Activated CD8-positive, alpha-beta T cell treated with anti-CD3 and anti-CD28 coated beads for 36 hours (primary cell): ENCODE results near the gene UBR3. TPM values are rescaled to one million over a fixed set of nuclear protein-coding genes. Genes with fewer than 3 reads are reported as not detected.
"Not testable (repeated sequence)": the region's sequence is repeated elsewhere in the genome, so short reads cannot be mapped to it uniquely, and the experiment has no call there.

ENCODE experiments used
- ATAC-seq: fragments of 200-7000 bp; cut with Tn5 transposase; one replicate; pipeline ENCODE4 v1.10.0; 2021; ENCODE audit warnings: mild to moderate bottlenecking, moderate library complexity
- CTCF ChIA-PET: fragments of 350-600 bp; sonication (Branson Sonifier 250); formaldehyde crosslinking; loops from one replicate; lab custom pipeline; 2021; ENCODE audit warnings: antibody characterized with exemption; lab: Charles Lee
- POLR2A ChIA-PET: fragments of 350-600 bp; sonication (Branson Sonifier 250); formaldehyde crosslinking; loops from one replicate; lab custom pipeline; 2021; ENCODE audit warnings: antibody characterized with exemption; lab: Charles Lee
- DNase-seq: peaks from one replicate; pipeline ENCODE4 v3.0.0-alpha.2; 2020
- H3K27ac Mint-ChIP-seq: one replicate; pipeline ENCODE4 v1.8.0; 2021; ENCODE audit warnings: mild to moderate bottlenecking, mixed read lengths
- H3K27me3 Mint-ChIP-seq: one replicate; pipeline ENCODE4 v1.8.0; 2021; ENCODE audit warnings: mixed read lengths
- H3K36me3 Mint-ChIP-seq: one replicate; pipeline ENCODE4 v1.8.0; 2021; ENCODE audit warnings: low read depth, mixed read lengths
- H3K4me1 Mint-ChIP-seq: one replicate; pipeline ENCODE4 v1.8.0; 2021; ENCODE audit warnings: low read depth, mixed read lengths
- H3K4me3 Mint-ChIP-seq: one replicate; pipeline ENCODE4 v1.8.0; 2021; ENCODE audit warnings: mild to moderate bottlenecking, moderate library complexity, mixed read lengths
- H3K9me3 Mint-ChIP-seq: one replicate; pipeline ENCODE4 v1.8.0; 2021; ENCODE audit warnings: mixed read lengths
- intact Hi-C: fragments of 100-400 bp; cut with micrococcal nuclease; formaldehyde crosslinking; loops from one replicate; pipeline ENCODE4 v1.10.0; 2022
- total RNA-seq, 2 experiments: library from RNA; stranded (reverse); gene quantifications; one replicate each; pipeline ENCODE4 v1.2.3, GENCODE V29; 2021
- TF ChIP-seq, protein P1 (sequence below): fragments of 200-600 bp; IDR thresholded peaks from one replicate; pipeline ENCODE4 v1.8.0; 2022; ENCODE audit warnings: antibody characterized with exemption, mild to moderate bottlenecking

Gene UBR3
- total RNA-seq, 2 experiments from 2014 or later = 14.0 to 15.7 TPM

- Mint-ChIP-seq H3K36me3 (no peaks in the 10 kb centered on the region), H3K9me3 (no peaks in the 10 kb centered on the region), H3K4me1 (peaks cover 31% of the 10 kb centered on the region), H3K27me3 (no peaks in the 10 kb centered on the region), H3K4me3 (no peak overlapping the region), H3K27ac (no peak overlapping the region)
- ATAC-seq (no peak), DNase-seq (no peak)
- CTCF ChIA-PET = interaction anchor here (0.7 to 1.5 kb wide), 2 partner anchors 12 to 197 kb away, joined by 4 read pairs; no protein-coding TSS in a partner anchor
- POLR2A ChIA-PET = no interaction called here
- TF ChIP-seq, protein P1, sequence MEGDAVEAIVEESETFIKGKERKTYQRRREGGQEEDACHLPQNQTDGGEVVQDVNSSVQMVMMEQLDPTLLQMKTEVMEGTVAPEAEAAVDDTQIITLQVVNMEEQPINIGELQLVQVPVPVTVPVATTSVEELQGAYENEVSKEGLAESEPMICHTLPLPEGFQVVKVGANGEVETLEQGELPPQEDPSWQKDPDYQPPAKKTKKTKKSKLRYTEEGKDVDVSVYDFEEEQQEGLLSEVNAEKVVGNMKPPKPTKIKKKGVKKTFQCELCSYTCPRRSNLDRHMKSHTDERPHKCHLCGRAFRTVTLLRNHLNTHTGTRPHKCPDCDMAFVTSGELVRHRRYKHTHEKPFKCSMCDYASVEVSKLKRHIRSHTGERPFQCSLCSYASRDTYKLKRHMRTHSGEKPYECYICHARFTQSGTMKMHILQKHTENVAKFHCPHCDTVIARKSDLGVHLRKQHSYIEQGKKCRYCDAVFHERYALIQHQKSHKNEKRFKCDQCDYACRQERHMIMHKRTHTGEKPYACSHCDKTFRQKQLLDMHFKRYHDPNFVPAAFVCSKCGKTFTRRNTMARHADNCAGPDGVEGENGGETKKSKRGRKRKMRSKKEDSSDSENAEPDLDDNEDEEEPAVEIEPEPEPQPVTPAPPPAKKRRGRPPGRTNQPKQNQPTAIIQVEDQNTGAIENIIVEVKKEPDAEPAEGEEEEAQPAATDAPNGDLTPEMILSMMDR = no peak
- intact Hi-C loops = no loop called here
Observed at GRCh38 chr2:169865492-169865891, 38.2 kb downstream of the UBR3 start.

DNA sequence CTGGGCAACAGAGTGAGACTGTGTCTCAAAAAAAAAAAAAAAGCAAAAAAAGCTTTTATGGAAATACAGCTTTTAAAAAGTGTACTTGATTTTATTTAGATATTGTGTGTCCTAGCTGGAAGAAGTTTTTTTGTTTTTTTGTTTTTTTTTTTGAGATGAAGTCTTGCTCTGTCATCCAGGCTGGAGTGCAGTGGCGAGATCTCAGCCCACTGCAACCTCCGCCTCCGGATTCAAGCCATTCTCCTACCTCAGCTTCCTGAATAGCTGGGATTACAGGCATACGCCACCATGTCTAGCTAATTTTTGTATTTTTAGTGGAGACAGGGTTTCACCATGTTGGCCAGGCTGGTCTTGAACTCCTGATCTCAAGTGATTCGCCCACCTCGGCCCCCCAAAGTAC lies 39.0 kb downstream of the UBR3 start:
- DNase-seq, H3K9me3 Mint-ChIP-seq, H3K27me3 Mint-ChIP-seq, ATAC-seq, POLR2A ChIA-PET, H3K36me3 Mint-ChIP-seq, H3K4me3 Mint-ChIP-seq, intact Hi-C loops, H3K27ac Mint-ChIP-seq: not testable (repeated sequence)
- CTCF ChIA-PET = interaction anchor here (0.7 kb wide), 1 partner anchor 197 kb away, joined by 4 read pairs; no protein-coding TSS in a partner anchor
- H3K4me1 Mint-ChIP-seq = peaks cover 32% of the 10 kb centered on the region

DNA sequence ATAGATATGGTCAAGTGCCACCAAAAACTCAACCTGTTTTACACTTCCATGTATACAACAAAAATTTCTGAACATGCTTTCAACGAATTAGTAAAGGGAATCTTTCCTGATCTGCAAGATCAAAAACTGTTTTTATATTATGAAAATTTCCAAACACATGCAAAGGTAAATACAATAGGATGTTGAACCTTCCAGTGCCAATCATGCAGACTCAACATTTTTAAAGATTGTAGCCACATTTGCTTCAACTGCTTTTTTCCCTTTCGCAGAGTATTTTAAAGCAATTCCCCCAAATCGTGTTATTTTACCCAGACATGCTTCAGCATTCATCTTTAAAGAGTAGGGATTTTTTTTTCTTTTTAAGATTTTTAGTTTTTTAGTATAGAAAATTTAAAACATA lies 40.3 kb downstream of the UBR3 start:
- H3K36me3 Mint-ChIP-seq = no peaks in the 10 kb centered on the region
- no peaks in the 10 kb centered on the region for H3K27me3 Mint-ChIP-seq
- TF ChIP-seq, protein P1 = no peak
- no peaks in the 10 kb centered on the region for H3K9me3 Mint-ChIP-seq
- peaks cover 25% of the 10 kb centered on the region for H3K4me1 Mint-ChIP-seq
- CTCF ChIA-PET = no interaction called here
- no peak for DNase-seq
- intact Hi-C loops = no loop called here
- ATAC-seq = no peak
- no peak overlapping the region for H3K27ac Mint-ChIP-seq
- no peak overlapping the region for H3K4me3 Mint-ChIP-seq
- POLR2A ChIA-PET = no interaction called here

GRCh38 chr2:169868951-169869350 lies 41.7 kb downstream of the UBR3 start:
- Mint-ChIP-seq H3K9me3 (no peaks in the 10 kb centered on the region), H3K4me3 (no peak overlapping the region), H3K4me1 (peaks cover 18% of the 10 kb centered on the region), H3K36me3 (no peaks in the 10 kb centered on the region), H3K27ac (no peak overlapping the region), H3K27me3 (no peaks in the 10 kb centered on the region)
- ATAC-seq (no peak), DNase-seq (no peak)
- intact Hi-C loops = no loop called here
- ChIA-PET POLR2A (no interaction called here), CTCF (no interaction called here)
- TF ChIP-seq, protein P1 = no peak

- ATAC-seq, H3K27ac Mint-ChIP-seq, DNase-seq, CTCF ChIA-PET, H3K27me3 Mint-ChIP-seq, POLR2A ChIA-PET, H3K36me3 Mint-ChIP-seq, H3K4me3 Mint-ChIP-seq, H3K9me3 Mint-ChIP-seq: not testable (repeated sequence)
- peaks cover 15% of the 10 kb centered on the region for H3K4me1 Mint-ChIP-seq
- intact Hi-C loops = loop anchor here (10.0 kb wide), 1 partner anchor 47 kb away; the partner anchor contains the start of genes METTL5 and UBR3
Observed at GRCh38 chr2:169871369-169871768, 44.1 kb downstream of the UBR3 start.

DNA sequence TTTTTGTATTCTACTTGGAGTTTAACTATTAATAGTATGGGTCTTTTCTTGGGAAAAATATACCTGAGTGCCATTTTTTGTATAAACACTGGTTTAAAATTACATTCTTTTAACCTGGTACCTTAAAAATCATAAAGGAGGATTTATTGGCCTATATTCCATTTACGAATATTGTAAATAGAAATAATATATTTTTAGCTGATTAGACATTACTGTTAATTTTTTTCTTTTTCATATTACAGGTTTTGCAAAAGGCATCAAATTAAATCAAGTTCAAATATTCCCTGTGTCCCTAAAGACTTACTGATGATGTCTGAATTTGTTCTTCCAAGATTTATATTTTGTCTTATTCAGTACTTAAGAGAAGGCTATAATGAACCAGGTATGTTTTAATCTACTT lies 44.7 kb downstream of the UBR3 start:
- Mint-ChIP-seq H3K9me3 (no peaks in the 10 kb centered on the region), H3K27me3 (no peaks in the 10 kb centered on the region), H3K27ac (no peak overlapping the region), H3K4me3 (no peak overlapping the region), H3K36me3 (peaks cover 4% of the 10 kb centered on the region), H3K4me1 (peaks cover 13% of the 10 kb centered on the region)
- ChIA-PET POLR2A (no interaction called here), CTCF (no interaction called here)
- no peak for ATAC-seq
- TF ChIP-seq, protein P1 = no peak
- intact Hi-C loops = loop anchor here (10.0 kb wide), 1 partner anchor 47 kb away; the partner anchor contains the start of genes METTL5 and UBR3
- DNase-seq = no peak
